K562 (cell line): ENCODE data around the gene EEPD1. TPM values are rescaled to one million over a fixed set of nuclear protein-coding genes. Genes with fewer than 3 reads are reported as not detected.

Source experiments
- ATAC-seq: fragments of 200-7000 bp; cut with Tn5 transposase; 3 replicates; pipeline ENCODE4 v1.9.1; 2020; ENCODE audit warnings: moderate library complexity
- BruUV-seq: library from RNA; stranded (reverse); fragments of 400-500 nt; replicated peaks from 2 replicates; lab custom pipeline; 2021; lab: Mats Ljungman, UMichigan
- CTCF ChIA-PET: fragments of 300-600 bp; formaldehyde crosslinking; extraction: SDS; loops from one replicate; lab custom pipeline; 2021; ENCODE audit warnings: low intra/inter-chr PET ratio; lab: Yijun Ruan, JAX
- POLR2A ChIA-PET: fragments of 300-600, 350-650 bp; sonication (Branson Sonifier 250); formaldehyde crosslinking; extraction: SDS; loops from one replicate; lab custom pipeline; 2021; ENCODE audit warnings: antibody characterized with exemption, inconsistent platforms; lab: Yijun Ruan, JAX
- DNase-seq, 4 experiments: peaks; one replicate each; pipeline versions ENCODE4 v3.0.0 to v3.0.0-alpha.2; 2011 to 2018; ENCODE audit warnings: low spot score in 3 of 4, mixed read lengths in 3 of 4; ENCODE audit errors: extremely low read depth in 1 of 4
- FAIRE-seq: peaks from 2 replicates; lab custom pipeline; 2011; peaks lifted over from hg19 to GRCh38; lab: Jason Lieb, UNC
- H2AFZ ChIP-seq: 2 replicates; pipeline ENCODE4 v1.6.0; 2011; ENCODE audit warnings: low read depth, low read length, control low read depth, inconsistent platforms
- H3K27ac ChIP-seq: fragments of 200-600 bp; 3 replicates; pipeline ENCODE4 v1.8.0; 2011; ENCODE audit warnings: low read depth, mild to moderate bottlenecking, control low read depth, inconsistent platforms, low read length, moderate library complexity, mixed read lengths; ENCODE audit errors: extremely low read depth
- H3K27me3 ChIP-seq, 2 experiments: fragments of 300-600 bp in 1 of 2; 2 replicates in 1 of 2; 3 replicates in 1 of 2; pipeline versions ENCODE4 v1.6.0 to v1.8.0; 2011; ENCODE audit warnings: inconsistent platforms in 2 of 2, low read length in 2 of 2, mild to moderate bottlenecking in 1 of 2, mixed read lengths in 1 of 2, moderate library complexity in 1 of 2; ENCODE audit not compliant: control insufficient read depth in 2 of 2, insufficient read depth in 2 of 2
- H3K36me3 ChIP-seq: fragments of 300-600 bp; 3 replicates; pipeline ENCODE4 v1.8.0; 2011; ENCODE audit warnings: mild to moderate bottlenecking, low read length, inconsistent platforms; ENCODE audit not compliant: control insufficient read depth, insufficient read depth
- H3K4me1 ChIP-seq, 2 experiments: fragments of 200-600 bp in 1 of 2; replicated peaks in 1 of 2; 2 replicates in 1 of 2; 3 replicates in 1 of 2; pipeline versions ENCODE4 v1.5.1 to v1.8.0; 2011; ENCODE audit warnings: inconsistent platforms in 2 of 2, low read length in 2 of 2, mild to moderate bottlenecking in 1 of 2, mixed read lengths in 1 of 2, moderate library complexity in 1 of 2; ENCODE audit not compliant: control insufficient read depth in 2 of 2, insufficient read depth in 2 of 2
- H3K4me2 ChIP-seq: 2 replicates; pipeline ENCODE4 v1.6.1; 2011; ENCODE audit warnings: low read length, control low read depth, inconsistent platforms, mixed read lengths; ENCODE audit not compliant: insufficient read depth
- H3K4me3 ChIP-seq: fragments of 200-600 bp; sonication (generic), shearing (Covaris generic); 2 replicates; pipeline ENCODE4 v1.5.1; 2016; ENCODE audit warnings: control low read depth, inconsistent platforms
- H3K79me2 ChIP-seq: fragments of 200-600 bp; 3 replicates; pipeline ENCODE4 v1.8.0; 2011; ENCODE audit warnings: low read length, inconsistent platforms; ENCODE audit not compliant: control insufficient read depth, insufficient read depth
- H3K9ac ChIP-seq, 2 experiments: 2 replicates each; pipeline versions ENCODE4 v1.6.0 to v1.6.1; 2011; ENCODE audit warnings: low read depth in 2 of 2, low read length in 2 of 2, control low read depth in 1 of 2, inconsistent platforms in 1 of 2, mild to moderate bottlenecking in 1 of 2, mixed read lengths in 1 of 2; ENCODE audit not compliant: insufficient read depth in 1 of 2
- H3K9me1 ChIP-seq: one replicate; pipeline ENCODE4 v1.6.0; 2011; ENCODE audit warnings: inconsistent platforms, mild to moderate bottlenecking, low read length, moderate library complexity; ENCODE audit not compliant: control insufficient read depth, insufficient read depth
- H3K9me3 ChIP-seq: replicated peaks from 2 replicates; pipeline ENCODE4 v1.5.1; 2011; ENCODE audit warnings: low read depth, low read length, inconsistent platforms; ENCODE audit not compliant: control insufficient read depth, insufficient read depth
- H4K20me1 ChIP-seq: replicated peaks from 2 replicates; pipeline ENCODE4 v1.6.1; 2011; ENCODE audit warnings: low read length, inconsistent platforms, mixed read lengths; ENCODE audit not compliant: control insufficient read depth, insufficient read depth
- KDM5B ChIP-seq: fragments of 200-600 bp; sonication (generic); IDR thresholded peaks from 2 replicates; pipeline ENCODE4 v1.6.1; 2012; ENCODE audit warnings: low read depth, mild to moderate bottlenecking, moderate library complexity, low read length, control low read depth, inconsistent platforms; ENCODE audit not compliant: insufficient replicate concordance
- MECOM ChIP-seq: fragments of 250-450 bp; sonication (Bioruptor Pico); IDR thresholded peaks from 2 replicates; pipeline ENCODE4 v1.8.0; 2022; ENCODE audit warnings: inconsistent platforms
- NEUROD1 ChIP-seq: fragments of 150-350 bp; IDR thresholded peaks from 2 replicates; pipeline ENCODE4 v1.6.1; 2014; ENCODE audit warnings: borderline replicate concordance, low read length, low read depth; ENCODE audit not compliant: partially characterized antibody
- NR2C2 ChIP-seq, 2 experiments: fragments of 200-800 bp in 1 of 2; sonication (Bioruptor generic) in 1 of 2; sonication (generic) in 1 of 2; formaldehyde crosslinking in 1 of 2; IDR thresholded peaks; 2 replicates each; pipeline versions ENCODE4 v1.6.1 to v1.8.0; 2016 to 2022; ENCODE audit warnings: mild to moderate bottlenecking in 1 of 2, missing compliant biosample characterization in 1 of 2, missing genetic modification characterization in 1 of 2, missing genetic modification reagents in 1 of 2
- SAP30 ChIP-seq: fragments of 200-600 bp; sonication (generic); IDR thresholded peaks from 2 replicates; pipeline ENCODE4 v1.6.1; 2012; ENCODE audit warnings: borderline replicate concordance, low read depth, mild to moderate bottlenecking, moderate library complexity, low read length, control low read depth, inconsistent platforms; ENCODE audit not compliant: insufficient read depth, poor library complexity, severe bottlenecking
- ZBTB7A ChIP-seq: IDR thresholded peaks from 2 replicates; pipeline ENCODE4 v1.6.1; 2011; ENCODE audit warnings: low read depth, mild to moderate bottlenecking, low read length, moderate library complexity, borderline replicate concordance; ENCODE audit not compliant: control insufficient read depth
- ZFX ChIP-seq: sonication (generic); formaldehyde crosslinking; IDR thresholded peaks from 2 replicates; pipeline ENCODE4 v1.8.0; 2022; ENCODE audit warnings: mild to moderate bottlenecking, missing genetic modification reagents, moderate library complexity
- WGBS: fragments of 100-300 bp; shearing (Covaris generic); methylation state at CpG from one replicate; pipeline ENCODE4 v1.1.6; 2016; ENCODE audit warnings: low coverage, mixed read lengths; ENCODE audit not compliant: insufficient coverage; ENCODE audit errors: missing lambda C conversion rate; 5-methylcytosine and 5-hydroxymethylcytosine counted together
- in situ Hi-C: fragments of 300-500 bp; cut with MboI; formaldehyde crosslinking; loops from 4 replicates; pipeline ENCODE4 v1.15.0; 2018; ENCODE audit warnings: inconsistent platforms, mixed read lengths
- intact Hi-C: fragments of 100-400 bp; cut with micrococcal nuclease; formaldehyde crosslinking; loops from 2 replicates; pipeline ENCODE4 v1.14.2; 2022
- polyA plus RNA-seq, 8 experiments: library from polyadenylated mRNA; depleted of rRNA in 4 of 8; stranded (reverse) in 5 of 8; unstranded in 3 of 8; fragments of >200 nt; fragmentation: Nextera tagmentation in 2 of 8; fragmentation: Illumina TruSeq in 1 of 8; extraction: Ambion mirVana in 2 of 8; extraction: Trizol in 1 of 8; gene quantifications; 2 replicates each; pipeline versions ENCODE4 v1.2.1 to v1.2.3, GENCODE V29; 2011 to 2014; ENCODE audit warnings: inconsistent platforms in 1 of 8, missing spikeins in 1 of 8
- total RNA-seq, 7 experiments: library from RNA; depleted of rRNA in 6 of 7; stranded (reverse); fragments of >200 nt in 6 of 7; fragmentation: Illumina TruSeq in 2 of 7; extraction: Trizol in 2 of 7; gene quantifications; 2 replicates each; pipeline versions ENCODE4 v1.2.1 to v1.2.3, GENCODE V29; 2011 to 2021; ENCODE audit warnings: low replicate concordance in 1 of 7
- TF ChIP-seq, protein P1 (sequence below): fragments of 450-650 bp; IDR thresholded peaks from 2 replicates; pipeline ENCODE4 v1.6.1; 2018; ENCODE audit not compliant: partially characterized antibody

The EEPD1 gene
- total and polyA plus RNA-seq, 9 of the 15 experiments (the other 6 are each of a cell fraction or from before 2014, with no cell fraction given) = 0.01 to 1.5 (median 0.74) TPM; not detected in 1

DNA sequence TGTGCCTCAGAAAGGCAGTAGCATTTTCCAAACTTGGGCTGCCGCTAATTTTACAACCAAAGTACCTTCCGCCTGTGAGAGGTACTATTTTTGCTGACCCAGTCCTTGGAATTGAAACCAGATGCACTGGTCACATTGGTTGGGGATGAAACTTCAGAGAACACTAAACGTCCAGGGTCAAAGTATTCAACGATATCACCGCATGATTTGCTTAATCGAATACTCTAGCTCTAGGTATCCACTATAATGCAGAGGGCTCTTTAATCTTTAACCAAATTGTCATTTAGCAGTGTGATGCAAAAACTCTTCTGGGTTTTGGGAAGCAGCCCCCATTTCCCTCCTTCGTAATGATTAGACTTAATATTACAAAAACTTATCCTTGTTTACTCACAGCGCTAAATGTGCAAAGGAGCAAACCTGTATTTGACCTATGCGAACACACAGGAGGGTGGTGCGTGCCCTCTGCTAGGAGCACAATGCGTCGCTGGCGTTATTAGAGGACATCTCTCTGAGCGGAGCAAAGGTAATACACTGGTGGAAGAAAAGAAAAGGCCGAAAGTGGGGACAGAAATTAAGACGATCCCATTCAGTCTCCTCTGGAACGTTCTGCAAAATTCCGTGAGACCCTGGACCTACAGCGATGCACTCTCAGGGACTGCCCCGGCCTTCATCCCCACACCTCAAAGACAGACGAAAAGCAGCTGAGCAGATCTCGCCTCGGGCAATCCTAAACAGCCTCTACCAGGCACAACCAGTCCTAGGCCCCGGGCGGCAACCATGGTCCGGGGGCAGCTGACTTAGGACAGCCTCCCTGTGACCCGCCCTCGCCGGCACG is 916 bp upstream of the EEPD1 start (continued):
- no peak for TF ChIP-seq NR2C2 (CRISPR knock-in tag; IDR thresholded peaks at IDR 0.05)
- TF ChIP-seq NR2C2 (tag; IDR thresholded peaks at IDR 0.05) = peak; percentile 12; the same call in 1 of the 2 replicates
- TF ChIP-seq ZFX (CRISPR knock-in tag) = peak; percentile 71

DNA sequence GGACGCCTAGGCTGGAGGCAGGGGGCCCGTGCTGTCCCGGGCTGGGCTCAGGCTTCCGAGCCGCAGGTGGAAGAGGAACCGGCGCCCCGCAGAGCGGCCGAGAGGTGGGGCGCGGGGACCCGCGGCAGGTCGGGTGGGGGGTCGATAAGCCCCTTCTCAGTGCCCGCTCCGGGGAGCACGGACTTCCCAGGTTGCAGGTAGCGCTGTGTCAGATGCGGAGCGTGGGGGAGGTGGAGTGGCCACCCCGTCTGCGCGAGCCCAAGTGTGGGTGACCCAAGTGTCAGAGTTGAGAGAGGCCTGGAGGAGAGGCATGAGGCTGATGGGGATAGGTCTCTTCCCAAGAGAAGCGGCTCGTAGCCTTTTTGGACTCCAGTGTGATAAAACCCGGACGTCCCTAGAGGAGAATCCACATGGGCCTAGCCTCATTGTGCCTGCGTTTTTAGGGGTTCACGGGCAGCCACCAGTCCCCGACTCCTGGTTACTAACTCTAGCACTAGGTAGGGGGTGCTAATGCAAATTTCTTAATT is 580 bp downstream of the EEPD1 start:
- ChIA-PET CTCF (interaction anchor here (0.6 kb wide), 1 partner anchor 134 kb away, joined by 3 read pairs; no protein-coding TSS in a partner anchor), POLR2A (interaction anchor here (0.5 to 0.7 kb wide), 2 partner anchors 38 to 146 kb away, joined by 3 read pairs; no protein-coding TSS in a partner anchor)
- ATAC-seq (no peak), FAIRE-seq (no peak), DNase-seq (peak in 1 of 4 experiments; percentile 25)
- intact Hi-C loops (no loop called here), in situ Hi-C loops (no loop called here)
- H3K27ac ChIP-seq = no peak overlapping the region
- no peaks in the 10 kb centered on the region for H3K36me3 ChIP-seq
- H3K4me3 ChIP-seq = peak overlapping the region; percentile 57
- peak overlapping the region; percentile 84 for H2AFZ ChIP-seq
- H3K9me1 ChIP-seq = no peaks in the 10 kb centered on the region
- H3K4me2 ChIP-seq = peak overlapping the region; percentile 38
- TF ChIP-seq NR2C2 (CRISPR knock-in tag; IDR thresholded peaks at IDR 0.05) (no peak), NR2C2 (tag; IDR thresholded peaks at IDR 0.05) (peak; percentile 42), ZFX (CRISPR knock-in tag) (peak; percentile 6; the same call in 1 of the 2 replicates), SAP30 (peak; percentile 11), ZBTB7A (peak; percentile 47; the same call in 1 of the 2 replicates), MECOM (CRISPR knock-in tag) (no peak), KDM5B (peak; percentile 9), NEUROD1 (no peak)
- TF ChIP-seq, protein P1, sequence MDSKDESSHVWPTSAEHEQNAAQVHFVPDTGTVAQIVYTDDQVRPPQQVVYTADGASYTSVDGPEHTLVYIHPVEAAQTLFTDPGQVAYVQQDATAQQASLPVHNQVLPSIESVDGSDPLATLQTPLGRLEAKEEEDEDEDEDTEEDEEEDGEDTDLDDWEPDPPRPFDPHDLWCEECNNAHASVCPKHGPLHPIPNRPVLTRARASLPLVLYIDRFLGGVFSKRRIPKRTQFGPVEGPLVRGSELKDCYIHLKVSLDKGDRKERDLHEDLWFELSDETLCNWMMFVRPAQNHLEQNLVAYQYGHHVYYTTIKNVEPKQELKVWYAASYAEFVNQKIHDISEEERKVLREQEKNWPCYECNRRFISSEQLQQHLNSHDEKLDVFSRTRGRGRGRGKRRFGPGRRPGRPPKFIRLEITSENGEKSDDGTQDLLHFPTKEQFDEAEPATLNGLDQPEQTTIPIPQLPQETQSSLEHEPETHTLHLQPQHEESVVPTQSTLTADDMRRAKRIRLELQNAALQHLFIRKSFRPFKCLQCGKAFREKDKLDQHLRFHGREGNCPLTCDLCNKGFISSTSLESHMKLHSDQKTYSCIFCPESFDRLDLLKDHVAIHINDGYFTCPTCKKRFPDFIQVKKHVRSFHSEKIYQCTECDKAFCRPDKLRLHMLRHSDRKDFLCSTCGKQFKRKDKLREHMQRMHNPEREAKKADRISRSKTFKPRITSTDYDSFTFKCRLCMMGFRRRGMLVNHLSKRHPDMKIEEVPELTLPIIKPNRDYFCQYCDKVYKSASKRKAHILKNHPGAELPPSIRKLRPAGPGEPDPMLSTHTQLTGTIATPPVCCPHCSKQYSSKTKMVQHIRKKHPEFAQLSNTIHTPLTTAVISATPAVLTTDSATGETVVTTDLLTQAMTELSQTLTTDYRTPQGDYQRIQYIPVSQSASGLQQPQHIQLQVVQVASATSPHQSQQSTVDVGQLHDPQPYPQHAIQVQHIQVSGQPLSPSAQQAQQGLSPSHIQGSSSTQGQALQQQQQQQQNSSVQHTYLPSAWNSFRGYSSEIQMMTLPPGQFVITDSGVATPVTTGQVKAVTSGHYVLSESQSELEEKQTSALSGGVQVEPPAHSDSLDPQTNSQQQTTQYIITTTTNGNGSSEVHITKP = peak; percentile 78
- WGBS = 14% methylated on average over 26 of the region's 32 CpGs
- H3K9me3 ChIP-seq = no peaks in the 10 kb centered on the region
- H4K20me1 ChIP-seq = 0 out of 2 replicates have a peak, but pooled peaks cover 3% of the 10 kb centered on the region
- no TSS peak for BruUV-seq
- H3K9ac ChIP-seq = peak overlapping the region; percentile 54 to 93; a peak in 3 of 4 replicates
- H3K79me2 ChIP-seq = no peaks in the 10 kb centered on the region
- H3K27me3 ChIP-seq = peaks cover 0 to 6% of the 10 kb centered on the region in 2 experiments; a peak in 1 of 5 replicates
- H3K4me1 ChIP-seq = peaks cover 7 to 26% of the 10 kb centered on the region in 2 experiments; a peak in 4 of 5 replicates
